Measurements from ENCODE around the gene OSBPL1A.

The OSBPL1A gene

DNA sequence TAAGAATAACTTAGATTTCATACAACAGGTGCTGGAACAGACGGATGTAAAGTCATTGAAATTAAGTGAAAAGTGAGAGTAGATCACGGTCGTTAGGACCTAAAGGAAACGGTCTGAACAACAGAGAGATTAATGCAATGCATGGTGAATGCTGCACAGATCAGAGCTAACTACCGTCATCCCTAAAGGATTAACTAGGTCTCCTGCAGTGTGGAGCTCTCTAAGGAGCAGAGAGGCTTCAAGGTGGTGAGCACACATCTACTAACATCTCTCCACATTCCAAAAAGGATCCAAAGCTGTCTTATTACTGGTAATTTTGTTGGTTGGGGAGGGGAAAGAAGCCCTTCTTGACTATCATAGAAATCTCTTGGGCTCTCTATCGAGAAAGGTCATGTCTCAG, 183.5 kb downstream of the OSBPL1A start:
- DNase-seq, result no peak

DNA sequence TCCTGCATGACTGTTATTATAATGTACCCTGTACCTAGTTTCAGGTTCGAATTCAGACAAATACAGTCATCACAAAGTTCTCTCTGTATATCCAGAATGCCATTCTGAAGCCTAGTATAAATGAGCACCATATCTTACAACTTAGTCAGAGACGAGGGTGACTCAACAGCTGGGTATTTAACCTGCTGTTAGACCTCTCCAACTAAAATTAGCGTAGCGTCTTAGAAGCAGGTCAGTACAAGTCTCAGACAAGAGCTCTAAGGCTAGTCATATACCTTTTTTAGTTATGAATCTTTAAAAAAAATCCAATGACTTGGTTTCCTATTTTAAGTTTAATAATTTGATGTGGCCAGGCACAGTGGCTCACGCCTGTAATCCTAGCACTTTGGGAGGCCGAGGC, 184.7 kb downstream of the OSBPL1A start:
- no peak for DNase-seq

DNA sequence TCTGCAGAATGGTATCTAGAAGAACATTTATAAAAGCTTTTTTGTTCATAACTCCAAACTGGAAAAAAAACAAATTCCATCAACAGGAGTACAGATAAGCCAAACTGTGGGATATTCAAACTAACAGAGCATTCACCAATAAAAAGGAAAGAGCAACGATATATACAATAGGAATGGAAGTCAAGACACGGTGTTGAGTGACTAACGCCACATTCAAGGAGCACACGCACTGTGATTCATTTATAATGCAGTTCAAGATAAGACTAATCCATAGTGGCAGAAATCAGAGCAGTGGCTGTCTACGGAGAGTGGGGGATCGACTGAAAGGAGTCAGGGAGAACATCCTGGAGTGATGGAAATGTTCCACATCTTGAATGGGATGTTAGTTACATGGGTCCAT, 188.1 kb downstream of the OSBPL1A start:
- no peak for DNase-seq

- DNase-seq, result no peak
Observed at GRCh38 chr18:24208270-24209035, 189.2 kb downstream of the OSBPL1A start.

- DNase-seq, result no peak
Observed at GRCh38 chr18:24204904-24205303, 192.7 kb downstream of the OSBPL1A start.

DNA sequence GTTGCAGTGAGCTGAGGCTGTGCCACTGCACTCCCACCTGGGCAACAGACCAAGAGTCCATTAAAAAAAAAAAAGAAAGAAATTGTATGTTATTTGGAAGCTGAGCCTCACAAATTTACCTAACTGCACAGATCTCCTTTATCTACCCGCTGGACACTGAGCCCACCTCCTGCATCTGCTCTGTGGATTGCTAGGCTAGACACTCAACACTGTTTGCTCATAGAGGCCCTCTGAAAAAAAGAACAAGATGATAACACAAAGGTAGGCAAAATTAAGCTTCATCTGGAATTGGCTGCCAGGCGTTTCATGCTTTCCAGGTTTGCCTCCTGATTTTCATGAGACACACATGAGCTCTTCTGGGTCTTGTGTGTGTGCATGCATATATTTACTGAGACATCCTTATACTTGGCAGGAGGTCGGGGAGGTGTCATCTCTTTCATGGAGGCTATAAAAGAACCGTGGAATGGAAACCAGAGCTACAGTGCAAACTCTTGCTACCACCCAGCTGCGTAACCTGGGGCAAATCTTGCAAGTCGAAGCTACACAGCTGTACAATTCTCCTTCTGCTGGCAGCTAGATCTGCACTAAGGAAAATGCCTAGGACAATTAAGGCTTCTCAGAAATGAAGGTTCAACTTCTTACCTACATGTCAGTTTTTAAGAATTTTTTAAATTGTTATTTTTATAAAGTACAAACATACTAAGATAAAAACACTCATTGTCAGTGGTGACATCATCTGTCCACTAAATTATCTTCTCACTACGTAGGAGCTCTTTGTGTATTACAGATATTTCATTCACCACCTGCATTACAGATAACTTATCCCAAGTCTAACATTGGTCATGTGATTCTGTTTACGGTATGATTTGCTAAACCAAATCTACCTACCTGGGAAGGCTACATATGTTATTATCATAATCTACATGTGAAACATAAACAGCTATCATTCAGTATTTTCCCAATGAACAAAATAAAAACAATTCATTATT, 195.6 kb downstream of the OSBPL1A start:
- DNase-seq, result no peak

DNA sequence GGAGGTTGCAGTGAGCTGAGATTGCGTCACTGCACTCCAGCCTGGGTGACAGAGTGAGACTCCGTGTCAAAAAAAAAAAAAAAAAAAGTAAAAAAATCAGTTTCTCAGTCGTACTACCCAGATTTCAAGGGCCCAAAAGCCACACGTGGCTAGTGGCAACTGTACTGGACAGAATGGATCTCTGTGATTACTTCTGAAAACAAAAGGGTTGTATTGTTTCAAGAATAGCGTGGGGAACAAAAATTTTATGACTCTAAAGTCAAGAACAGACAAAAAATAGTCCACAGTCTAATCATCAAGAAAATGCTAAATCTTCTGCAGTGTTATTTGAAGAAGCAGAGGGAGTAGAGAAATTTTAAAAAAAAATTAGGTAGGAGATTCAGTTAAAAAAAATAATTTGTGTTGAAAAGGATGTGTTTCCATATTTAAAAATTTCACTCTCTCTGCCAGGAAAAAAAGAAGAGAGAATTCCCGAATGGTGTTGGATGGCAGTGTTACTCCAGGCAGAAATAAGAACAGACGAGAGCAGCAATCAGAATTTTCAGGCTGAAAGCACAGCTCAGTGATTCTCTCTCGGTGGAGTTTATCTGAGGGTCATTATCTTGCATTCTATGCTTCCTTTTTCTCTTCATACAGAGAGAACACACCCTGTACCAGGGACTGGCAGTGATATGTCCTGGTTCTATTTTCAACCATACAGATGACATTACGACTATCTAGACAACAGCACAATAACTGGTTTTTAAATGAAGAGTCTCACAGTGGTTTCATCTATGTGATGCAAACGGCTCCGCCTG, 196.9 kb downstream of the OSBPL1A start:
- no peak for DNase-seq

- no peak for DNase-seq
Observed at GRCh38 chr18:24199372-24199962, 198.2 kb downstream of the OSBPL1A start.

DNA sequence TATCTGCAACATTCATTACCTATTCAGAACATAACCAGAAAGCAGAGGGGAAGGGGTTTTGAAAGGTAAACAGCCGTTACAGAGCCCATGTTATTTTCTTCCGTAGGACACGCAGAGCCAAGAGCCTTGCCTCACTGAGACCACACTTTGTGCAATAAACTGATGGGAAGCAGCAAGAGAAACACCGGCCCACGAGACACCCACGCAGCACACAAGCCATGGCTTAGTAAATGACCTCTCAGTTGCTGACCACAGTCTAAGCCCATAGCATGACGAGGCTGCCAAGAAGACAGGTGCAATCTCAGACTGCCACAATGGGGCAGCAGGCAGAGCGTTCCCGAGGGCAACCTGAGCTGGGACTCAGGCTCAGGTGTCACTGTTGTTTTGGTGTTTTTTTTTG, 199.2 kb downstream of the OSBPL1A start:
- DNase-seq, result no peak

DNA sequence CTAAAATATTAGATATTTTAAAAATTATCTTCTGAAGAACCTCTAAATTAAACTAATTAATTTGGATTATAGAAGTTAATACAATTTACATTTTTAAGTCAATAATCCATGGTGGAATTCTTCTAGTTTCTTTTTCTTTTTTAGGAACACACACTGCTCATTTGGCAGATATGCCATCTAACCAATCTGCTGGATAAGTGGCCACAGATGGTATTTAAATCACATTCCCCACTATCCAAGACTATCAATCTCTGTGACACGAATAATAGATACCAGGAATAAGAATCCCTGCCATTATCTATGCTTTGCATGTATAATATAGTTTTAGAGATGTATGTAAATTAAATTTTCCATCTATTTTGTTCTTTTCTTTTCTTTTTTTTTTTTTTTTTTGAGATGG, 200.2 kb downstream of the OSBPL1A start:
- no peak for DNase-seq

DNA sequence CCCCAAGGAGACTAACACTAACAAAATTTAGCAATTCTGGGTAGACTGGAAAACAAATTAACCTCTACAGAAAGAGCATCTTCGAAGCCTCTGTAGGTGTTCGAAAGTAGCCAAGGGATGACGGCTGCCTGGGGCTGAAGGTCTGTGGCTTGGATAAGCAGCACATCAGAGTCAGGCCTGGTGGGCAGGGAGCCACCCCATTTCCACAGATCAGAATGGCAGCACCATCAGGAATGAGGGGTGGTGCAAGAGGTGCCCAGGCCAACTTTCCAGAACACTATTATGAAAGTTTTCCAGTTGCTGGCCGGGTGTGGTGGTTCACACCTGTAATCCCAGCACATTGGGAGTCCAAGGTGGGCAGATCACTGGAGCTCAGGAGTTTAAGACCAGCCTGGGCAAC, 200.9 kb downstream of the OSBPL1A start:
- DNase-seq, result no peak

- no peak for DNase-seq
Observed at GRCh38 chr18:24195296-24196053, 202.1 kb downstream of the OSBPL1A start.

- DNase-seq, result no peak
Observed at GRCh38 chr18:24190590-24190989, 207.0 kb downstream of the OSBPL1A start.

GRCh38 chr18:24189664-24190346, 207.8 kb downstream of the OSBPL1A start:
- no peak for DNase-seq

DNA sequence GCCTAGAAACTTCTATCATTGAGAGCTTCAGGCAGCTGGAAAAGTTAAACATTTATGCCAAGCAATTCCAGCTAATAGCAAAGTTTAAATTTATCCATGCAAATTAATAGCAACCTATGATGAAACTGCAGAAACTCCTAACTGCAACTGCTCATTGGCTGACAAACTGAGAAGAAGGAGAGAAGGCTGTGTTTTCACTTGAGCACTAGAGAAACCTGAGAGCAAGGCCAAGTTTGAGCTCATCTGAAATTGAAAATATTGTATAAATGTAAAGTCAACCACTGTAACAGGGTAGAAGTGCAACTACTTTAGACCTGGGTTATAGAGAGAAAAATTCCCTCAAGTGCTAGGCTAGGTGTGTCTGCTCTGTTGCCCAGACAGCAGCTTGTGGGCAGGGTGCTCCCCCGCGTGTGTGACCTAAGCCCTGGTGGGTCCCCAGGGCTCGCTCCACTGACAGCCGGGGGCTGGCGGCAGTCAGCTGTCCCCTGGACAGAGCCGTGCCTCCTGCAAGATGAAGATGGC, 208.6 kb downstream of the OSBPL1A start:
- no peak for DNase-seq

- no peak for DNase-seq
Observed at GRCh38 chr18:24188120-24188519, 209.5 kb downstream of the OSBPL1A start.

DNA sequence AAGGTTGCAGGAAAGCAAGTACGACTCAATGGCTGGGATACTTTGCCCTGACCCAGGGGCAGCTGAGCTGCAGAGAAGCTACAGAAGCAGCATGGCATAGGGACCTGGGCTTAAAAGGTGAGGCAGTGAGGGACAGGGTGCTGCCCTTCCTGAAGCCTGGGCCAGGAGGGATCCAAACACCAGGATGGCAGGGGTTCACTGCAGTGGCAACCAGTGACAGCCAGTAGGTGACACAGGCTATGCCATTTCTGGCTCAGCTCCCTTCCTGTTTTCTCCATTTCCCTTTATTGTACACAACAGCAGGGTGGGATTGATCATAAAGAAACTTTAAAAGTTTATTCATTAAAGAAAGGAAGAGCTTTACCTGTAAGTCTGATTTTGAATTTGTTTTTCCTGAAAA, 209.9 kb downstream of the OSBPL1A start:
- no peak for DNase-seq

DNA sequence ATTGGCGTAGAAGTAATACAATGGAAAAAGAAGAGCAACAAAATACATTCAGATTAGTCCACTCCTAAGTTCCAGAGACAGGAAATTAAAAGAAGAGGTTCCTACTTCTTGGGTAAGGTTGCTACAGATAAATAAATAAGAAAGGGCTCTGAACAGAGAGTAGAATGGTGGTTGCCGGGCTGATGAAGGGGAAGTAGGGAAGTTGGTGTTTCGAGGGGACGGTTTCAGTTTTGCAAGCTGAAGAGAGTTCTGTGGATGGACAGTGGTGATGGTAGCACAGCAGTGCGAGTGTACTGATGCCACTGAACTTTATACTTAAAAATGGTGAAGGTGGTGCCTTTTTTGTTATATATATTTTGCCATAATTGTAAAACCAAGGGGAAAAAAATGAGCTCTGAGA, 210.6 kb downstream of the OSBPL1A start:
- DNase-seq, result no peak

DNA sequence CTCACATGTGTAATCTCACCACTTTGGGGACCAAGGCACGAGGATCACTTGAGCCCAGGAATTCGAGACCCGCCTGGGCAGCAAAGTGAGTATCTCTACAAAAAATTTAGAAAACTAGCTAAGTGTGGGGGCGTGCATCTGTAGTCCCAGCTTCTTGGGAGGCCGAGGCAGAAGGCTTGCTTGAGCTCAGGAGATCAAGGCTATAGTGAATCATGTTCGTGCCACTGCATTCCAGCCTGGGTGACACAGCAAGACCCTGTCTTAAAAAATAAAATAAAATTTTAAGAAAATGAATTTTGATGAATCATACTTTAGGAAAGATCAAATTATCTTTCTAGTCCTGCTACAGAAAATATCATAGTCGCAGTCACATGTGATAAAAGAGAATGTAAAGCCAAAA, 211.8 kb downstream of the OSBPL1A start:
- no peak for DNase-seq

DNA sequence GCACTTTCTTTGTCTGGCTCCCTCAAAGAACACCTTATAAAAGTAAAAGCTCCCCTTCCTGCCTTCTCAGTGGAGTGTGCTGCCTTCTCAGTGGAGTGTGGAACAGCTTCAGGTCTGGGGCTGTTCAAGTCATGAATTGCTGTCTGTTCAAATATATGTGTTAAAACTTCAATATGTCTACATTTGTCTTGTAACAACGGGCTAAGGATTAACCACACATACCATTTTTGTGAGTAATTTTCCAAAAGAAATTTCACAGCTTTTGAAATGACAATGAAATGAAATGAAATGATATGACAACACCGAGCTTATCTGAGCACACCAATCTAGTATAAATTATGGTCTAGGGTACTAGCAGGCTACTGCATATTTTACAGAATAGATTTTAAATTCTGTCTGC, 215.8 kb downstream of the OSBPL1A start:
- DNase-seq, result no peak

DNA sequence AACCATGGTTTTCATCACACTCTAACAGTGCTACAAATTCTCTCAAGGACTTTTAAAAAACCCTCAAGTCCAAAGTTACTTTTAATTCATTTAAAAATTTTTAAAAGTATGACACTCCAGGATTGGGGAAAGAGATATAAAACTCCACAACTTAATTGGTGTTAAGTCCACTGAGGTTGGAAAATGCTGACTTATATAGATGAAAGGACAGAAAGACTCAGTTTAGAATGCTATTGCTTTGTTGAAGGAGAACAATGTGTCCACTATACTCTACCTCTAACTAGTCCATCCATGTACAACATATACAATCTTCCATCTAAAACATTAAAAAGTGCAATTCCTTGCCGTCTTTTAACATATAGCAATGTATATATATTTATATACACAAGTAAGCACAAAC, 217.6 kb downstream of the OSBPL1A start:
- no peak for DNase-seq

Measured in activated CD4-positive, alpha-beta T cell treated with anti-CD3 and anti-CD28 coated beads for 48 hours (primary cell).